Raji (cell line): ENCODE results near the gene SPN.

Experiments used
- POLR2A ChIP-seq: IDR thresholded peaks from 2 replicates; pipeline ENCODE4 v1.6.1; 2011; ENCODE audit warnings: low read depth, low read length, control low read depth; ENCODE audit not compliant: insufficient read depth

SPN gene

GRCh38 chr16:29662000-29662728, 883 bp upstream of the SPN start:
- TF ChIP-seq POLR2A, result no peak

- TF ChIP-seq POLR2A, result no peak
These were observed 375 bp upstream of the SPN start for GRCh38 chr16:29662729-29663015.

GRCh38 chr16:29663807-29664090, 702 bp downstream of the SPN start:
- no peak for TF ChIP-seq POLR2A

- no peak for TF ChIP-seq POLR2A
These were observed 1.3 kb downstream of the SPN start for GRCh38 chr16:29664091-29664921.

- TF ChIP-seq POLR2A, result no peak
These were observed 2.4 kb downstream of the SPN start for GRCh38 chr16:29665294-29666077.

- TF ChIP-seq POLR2A, result no peak
These were observed 4.7 kb downstream of the SPN start for GRCh38 chr16:29667755-29668154.

GRCh38 chr16:29668267-29668666, 5.2 kb downstream of the SPN start:
- TF ChIP-seq POLR2A, result no peak

GRCh38 chr16:29673501-29673900, 10.5 kb downstream of the SPN start:
- no peak for TF ChIP-seq POLR2A

- TF ChIP-seq POLR2A, result no peak
These were observed 11.1 kb downstream of the SPN start for GRCh38 chr16:29674188-29674587.

- no peak for TF ChIP-seq POLR2A
These were observed 13.0 kb downstream of the SPN start for GRCh38 chr16:29675811-29676643.

GRCh38 chr16:29676989-29677785, 14.1 kb downstream of the SPN start:
- no peak for TF ChIP-seq POLR2A

GRCh38 chr16:29678691-29679267, 15.7 kb downstream of the SPN start, which contains the start of gene QPRT:
Gene QPRT (plus strand): TSS chr16:29679180. CDS start chr16:29679198, 18 bp downstream.
- no peak; the same call in 1 of the 2 replicates for TF ChIP-seq POLR2A

GRCh38 chr16:29680180-29680598, 17.1 kb downstream of the SPN start:
- TF ChIP-seq POLR2A, result no peak
